ENCODE measurements around the gene RALBP1.
"Not testable (repeated sequence)": the region's sequence is repeated elsewhere in the genome, so short reads cannot be mapped to it uniquely, and the experiment has no call there.

Gene RALBP1
- long read RNA-seq, donor 1, full-length matches to known transcripts: 31 of 54 reads
- long read RNA-seq, donor 1, partial matches to known transcripts: 23 of 54 reads
- long read RNA-seq, donor 1, other reads (novel, unspliced or antisense): 0 of 54 reads
- long read RNA-seq, donor 2, full-length matches to known transcripts: 19 of 19 reads
- long read RNA-seq, donor 2, partial matches to known transcripts: 0 of 19 reads
- long read RNA-seq, donor 2, other reads (novel, unspliced or antisense): 0 of 19 reads
- long read RNA-seq, donor 3, full-length matches to known transcripts: 10 of 16 reads
- long read RNA-seq, donor 3, partial matches to known transcripts: 6 of 16 reads
- long read RNA-seq, donor 3, other reads (novel, unspliced or antisense): 0 of 16 reads
- long read RNA-seq, donor 4, full-length matches to known transcripts: 31 of 50 reads
- long read RNA-seq, donor 4, partial matches to known transcripts: 19 of 50 reads
- long read RNA-seq, donor 4, other reads (novel, unspliced or antisense): 0 of 50 reads
- long read RNA-seq, donor 5, full-length matches to known transcripts: 29 of 29 reads
- long read RNA-seq, donor 5, partial matches to known transcripts: 0 of 29 reads
- long read RNA-seq, donor 5, other reads (novel, unspliced or antisense): 0 of 29 reads
- long read RNA-seq, donor 6, full-length matches to known transcripts: 24 of 24 reads
- long read RNA-seq, donor 6, partial matches to known transcripts: 0 of 24 reads
- long read RNA-seq, donor 6, other reads (novel, unspliced or antisense): 0 of 24 reads
- long read RNA-seq, donor 7: 0 reads
- long read RNA-seq, donor 8, full-length matches to known transcripts: 38 of 47 reads
- long read RNA-seq, donor 8, partial matches to known transcripts: 9 of 47 reads
- long read RNA-seq, donor 8, other reads (novel, unspliced or antisense): 0 of 47 reads

GRCh38 chr18:9474983-9475642 lies at the start of gene RALBP1:
Gene RALBP1, plus strand, starts transcription at chr18:9475513. Its CDS starts 37,533 bp downstream, at chr18:9513046.
- DNase-seq: peak; percentile 99

DNA sequence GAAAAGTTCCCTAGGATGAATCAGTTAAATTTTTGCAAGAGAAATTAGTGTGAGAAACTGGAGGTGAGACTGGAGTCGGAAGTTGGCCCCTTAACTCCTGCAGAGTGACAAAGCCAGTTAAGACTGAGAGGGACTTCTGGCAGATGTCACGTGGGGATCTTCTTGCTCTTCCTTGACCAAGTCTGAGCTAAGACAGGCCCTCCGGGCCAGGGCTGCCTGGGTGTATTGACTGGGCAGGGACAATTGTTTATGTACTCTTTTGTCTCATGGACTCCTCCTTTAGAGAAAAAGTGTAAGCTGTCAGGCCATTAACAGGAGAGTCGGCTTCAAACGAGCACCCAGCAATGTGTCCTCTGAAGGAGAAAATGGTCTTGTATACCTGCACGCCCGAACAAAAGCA lies 48.6 kb upstream of the RALBP1 start:
- no peak for DNase-seq

- no peak for DNase-seq
These were observed 47.0 kb upstream of the RALBP1 start for GRCh38 chr18:9428301-9428706.

- DNase-seq: no peak
These were observed 46.3 kb upstream of the RALBP1 start for GRCh38 chr18:9428862-9429661.

DNA sequence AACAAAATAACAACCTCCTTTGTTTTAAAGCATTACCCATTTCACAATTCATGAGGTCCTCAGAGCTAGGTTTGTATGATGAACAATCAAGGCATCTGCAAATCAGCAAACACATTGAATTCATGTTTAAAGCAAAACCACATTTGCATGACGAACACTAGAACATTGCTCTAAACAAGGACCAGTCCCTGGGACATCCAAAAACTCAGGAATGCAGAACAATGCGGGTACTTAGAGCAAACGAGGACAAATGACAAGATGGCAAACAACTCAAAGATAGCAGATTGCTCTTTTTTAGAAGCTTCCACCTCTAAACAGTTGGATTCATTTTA lies 45.7 kb upstream of the RALBP1 start:
- DNase-seq: no peak

- DNase-seq: not testable (repeated sequence)
These were observed 45.0 kb upstream of the RALBP1 start for GRCh38 chr18:9430315-9430714.

GRCh38 chr18:9431296-9431695 lies 44.0 kb upstream of the RALBP1 start:
- no peak for DNase-seq

GRCh38 chr18:9433122-9433521 lies 42.2 kb upstream of the RALBP1 start:
- DNase-seq: not testable (repeated sequence)

- DNase-seq: peak; percentile 49
These were observed 41.6 kb upstream of the RALBP1 start for GRCh38 chr18:9433671-9434121.

DNA sequence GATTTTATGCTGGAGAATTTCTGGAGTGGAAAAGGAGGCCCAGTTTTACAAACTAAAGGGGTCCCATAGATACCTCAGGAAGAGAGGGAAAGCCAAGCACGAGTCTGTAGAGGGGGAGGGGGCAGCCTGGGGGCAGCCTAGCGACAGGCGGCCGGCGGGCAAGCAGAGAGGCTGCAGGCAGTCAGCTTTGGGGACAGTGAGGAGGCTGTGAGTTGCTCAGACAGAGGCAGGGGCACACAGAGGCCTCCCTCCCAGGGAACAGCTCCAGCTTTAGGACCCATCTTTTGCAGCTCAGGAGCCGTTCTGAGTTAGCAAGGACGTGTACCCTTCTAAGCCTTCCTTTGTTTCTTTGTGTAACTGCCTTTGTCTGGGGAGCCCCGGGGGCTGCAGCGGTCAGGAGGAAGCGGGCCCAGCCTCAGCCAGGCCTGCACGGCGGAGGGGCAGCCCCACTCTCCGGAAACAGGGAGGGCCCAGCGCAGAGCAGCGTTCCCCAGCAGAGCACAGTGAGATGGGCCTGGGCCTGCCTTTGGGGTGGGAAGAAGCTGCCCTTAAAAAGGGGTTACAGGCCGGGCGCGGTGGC lies 41.1 kb upstream of the RALBP1 start:
- DNase-seq: peak; percentile 69

DNA sequence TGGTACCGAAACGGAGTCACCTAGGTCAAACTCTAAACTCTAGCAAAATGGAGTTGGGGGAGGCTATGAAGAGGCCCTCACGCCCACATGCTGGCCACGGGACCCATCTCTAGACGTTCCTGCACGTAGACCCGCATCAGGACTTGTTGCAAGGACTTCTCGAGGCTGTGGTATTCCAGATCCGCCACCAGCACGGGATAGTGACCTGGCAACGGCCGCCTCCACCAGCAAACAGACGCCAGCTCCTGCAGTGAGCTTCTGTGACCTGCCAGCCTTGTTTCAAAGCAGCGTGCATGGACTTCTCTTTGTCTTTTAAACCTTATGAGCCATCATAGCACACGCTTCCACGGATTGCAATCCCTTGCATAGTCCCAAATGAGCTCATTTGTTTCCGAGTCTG lies 40.3 kb upstream of the RALBP1 start:
- DNase-seq: no peak

DNA sequence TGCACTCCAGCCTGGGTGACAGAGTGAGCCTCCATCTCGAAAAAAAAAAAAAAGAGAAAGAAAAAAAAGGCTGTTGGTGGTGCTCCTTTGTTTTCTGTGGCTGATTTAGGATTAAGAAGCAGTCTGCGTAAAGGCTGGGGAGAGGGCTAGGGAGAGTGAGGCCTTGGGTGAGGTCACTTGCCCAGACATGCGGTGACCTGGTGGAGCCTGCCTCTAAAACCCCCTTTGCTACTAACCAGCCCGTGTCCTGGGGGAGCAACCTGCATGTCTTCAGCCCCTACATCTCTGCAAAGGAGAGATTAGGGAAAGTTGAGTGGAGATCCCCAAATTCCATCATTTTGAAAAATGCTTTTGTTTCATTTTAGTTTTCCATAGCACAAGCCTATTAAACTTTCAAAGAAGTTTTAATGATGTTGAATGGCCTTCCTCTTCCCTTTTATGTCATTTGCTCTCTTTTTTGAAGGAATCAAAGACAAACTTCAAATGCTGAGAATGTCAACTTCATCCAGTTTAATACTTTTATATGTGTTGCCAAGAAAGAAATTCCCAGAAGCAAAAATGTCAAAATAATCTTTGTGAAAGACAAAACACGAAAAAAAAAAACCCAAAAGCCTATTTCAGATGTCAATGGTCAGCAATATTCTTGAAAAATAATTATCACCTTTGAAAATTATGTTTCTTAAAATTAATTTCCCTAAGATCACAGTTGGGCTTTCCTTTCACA lies 38.9 kb upstream of the RALBP1 start:
- DNase-seq: peak; percentile 26

GRCh38 chr18:9437021-9437437 lies 38.3 kb upstream of the RALBP1 start:
- peak; percentile 40 for DNase-seq

GRCh38 chr18:9437672-9438071 lies 37.6 kb upstream of the RALBP1 start:
- no peak for DNase-seq

- no peak for DNase-seq
These were observed 34.3 kb upstream of the RALBP1 start for GRCh38 chr18:9441061-9441460.

- no peak for DNase-seq
These were observed 30.8 kb upstream of the RALBP1 start for GRCh38 chr18:9444549-9444948.

DNA sequence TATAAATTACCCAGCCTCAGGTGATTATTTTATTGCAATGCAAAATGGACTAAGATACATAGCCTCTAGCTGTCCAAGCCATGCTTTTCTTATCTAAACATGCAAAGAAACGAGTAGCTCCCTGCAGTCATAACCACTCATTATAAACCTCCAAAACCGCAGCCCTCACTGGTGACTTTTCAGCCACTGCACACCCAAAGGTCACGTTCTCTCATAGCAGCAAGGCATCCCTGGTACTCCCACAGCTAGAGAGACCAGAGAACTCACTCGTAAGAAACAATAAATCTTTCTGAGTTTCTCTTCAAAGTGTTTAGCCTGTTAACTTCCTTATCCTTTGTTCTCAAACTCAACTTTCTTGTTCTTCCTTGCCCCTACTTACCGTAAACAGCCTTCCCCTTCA lies 28.5 kb upstream of the RALBP1 start:
- no peak for DNase-seq

GRCh38 chr18:9447334-9447733 lies 28.0 kb upstream of the RALBP1 start:
- DNase-seq: no peak

GRCh38 chr18:9449600-9450414 lies 25.5 kb upstream of the RALBP1 start:
- DNase-seq: no peak

DNA sequence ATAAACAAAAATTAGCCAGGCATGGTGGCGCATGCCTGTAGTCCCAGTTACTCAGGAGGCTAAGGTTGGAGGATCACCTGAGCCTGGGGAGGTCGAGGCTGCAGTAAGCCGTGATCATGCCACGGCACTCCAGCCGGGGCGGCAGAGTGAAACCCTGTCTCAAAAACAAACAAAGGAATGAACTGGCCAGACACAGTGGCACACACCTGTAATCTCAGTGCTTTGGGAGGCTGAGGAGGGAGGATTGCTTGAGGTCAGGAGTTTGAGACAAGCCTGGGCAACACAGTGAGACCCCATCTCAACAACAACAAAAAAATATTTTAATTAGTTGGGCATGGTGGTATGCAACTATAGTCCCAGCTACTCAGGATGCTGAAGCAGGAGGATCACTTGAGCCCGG lies 24.4 kb upstream of the RALBP1 start:
- DNase-seq: not testable (repeated sequence)
